GM19023 (cell line): Measurements from ENCODE around the gene RACK1.
A peak's percentile ranks its signal among the peaks of the same experiment; 100 is the strongest.

Experiments
- ATAC-seq: cut with Tn5 transposase; IDR thresholded peaks from one replicate; pipeline ENCODE4 v1.9.1; 2021; ENCODE audit warnings: mild to moderate bottlenecking, moderate library complexity; ENCODE audit not compliant: unreplicated experiment

RACK1 gene

GRCh38 chr5:181259974-181260719 is 16.4 kb upstream of the RACK1 start:
- no peak for ATAC-seq

GRCh38 chr5:181259283-181259682 is 15.6 kb upstream of the RACK1 start:
- no peak for ATAC-seq

GRCh38 chr5:181258576-181258975 is 14.9 kb upstream of the RACK1 start:
- ATAC-seq = no peak

- no peak for ATAC-seq
These were observed 12.3 kb upstream of the RACK1 start for GRCh38 chr5:181255836-181256578.

- ATAC-seq = no peak
These were observed 11.6 kb upstream of the RACK1 start for GRCh38 chr5:181255276-181255675.

GRCh38 chr5:181248277-181248676 is 4.6 kb upstream of the RACK1 start:
- no peak for ATAC-seq

- peak; percentile 49 for ATAC-seq
These were observed 2.8 kb upstream of the RACK1 start for GRCh38 chr5:181246276-181247049.

GRCh38 chr5:181245427-181246275 is 1.9 kb upstream of the RACK1 start:
- peak; percentile 4 for ATAC-seq

- no peak for ATAC-seq
These were observed 615 bp downstream of the RACK1 start for GRCh38 chr5:181243018-181243563.

GRCh38 chr5:181242031-181242451 is 1.7 kb downstream of the RACK1 start:
- no peak for ATAC-seq

- no peak for ATAC-seq
These were observed 2.2 kb downstream of the RACK1 start for GRCh38 chr5:181241393-181241975.

- no peak for ATAC-seq
These were observed 4.5 kb downstream of the RACK1 start for GRCh38 chr5:181239062-181239663.

- ATAC-seq = no peak
These were observed 5.8 kb downstream of the RACK1 start for GRCh38 chr5:181237729-181238385.

GRCh38 chr5:181236954-181237641 is 6.6 kb downstream of the RACK1 start:
- no peak for ATAC-seq

- ATAC-seq = no peak
These were observed 7.2 kb downstream of the RACK1 start for GRCh38 chr5:181236471-181236870.

GRCh38 chr5:181235689-181236366 is 7.9 kb downstream of the RACK1 start:
- ATAC-seq = no peak

GRCh38 chr5:181235323-181235688 is 8.4 kb downstream of the RACK1 start:
- no peak for ATAC-seq
